NT2/D1 (cell line): ENCODE measurements around the gene ARHGAP22.

ENCODE experiments used
- DNase-seq: peaks from one replicate; pipeline ENCODE4 v3.0.0-alpha.2; 2011; ENCODE audit warnings: low read depth, low spot score
- H3K27me3 ChIP-seq: 2 replicates; pipeline ENCODE4 v1.6.0; 2011; ENCODE audit warnings: mild to moderate bottlenecking; ENCODE audit not compliant: insufficient read length, insufficient read depth
- H3K36me3 ChIP-seq: 2 replicates; pipeline ENCODE4 v1.6.1; 2011; ENCODE audit warnings: mild to moderate bottlenecking, low read length, mixed read lengths; ENCODE audit not compliant: insufficient read depth, insufficient read length
- H3K4me1 ChIP-seq: 2 replicates; pipeline ENCODE4 v1.5.1; 2011; ENCODE audit not compliant: insufficient read depth, insufficient read length
- H3K4me3 ChIP-seq: 2 replicates; pipeline ENCODE4 v1.5.1; 2011; ENCODE audit warnings: low read depth; ENCODE audit not compliant: insufficient read length
- H3K9ac ChIP-seq: 2 replicates; pipeline ENCODE4 v1.6.0; 2011; ENCODE audit warnings: low read depth; ENCODE audit not compliant: insufficient read length
- H3K9me3 ChIP-seq: 2 replicates; pipeline ENCODE4 v1.5.1; 2011; ENCODE audit warnings: mild to moderate bottlenecking, low read length; ENCODE audit not compliant: insufficient read depth
- SUZ12 ChIP-seq: IDR thresholded peaks from 2 replicates; pipeline ENCODE4 v1.6.1; 2011; ENCODE audit not compliant: insufficient read length, insufficient read depth; ENCODE audit errors: extremely low read depth
- YY1 ChIP-seq: IDR thresholded peaks from 2 replicates; pipeline ENCODE4 v1.6.1; 2011; ENCODE audit not compliant: insufficient read length, insufficient read depth
- ZNF274 ChIP-seq: IDR thresholded peaks from 2 replicates; pipeline ENCODE4 v1.6.1; 2011; ENCODE audit warnings: mild to moderate bottlenecking, low read depth, low read length

Gene ARHGAP22

GRCh38 chr10:48478980-48479811, 125.7 kb downstream of the ARHGAP22 start:
- no peak overlapping the region for H3K4me3 ChIP-seq
- H3K36me3 ChIP-seq = no peaks in the 10 kb centered on the region
- no peak for TF ChIP-seq YY1
- TF ChIP-seq SUZ12 = no peak
- DNase-seq = no peak
- H3K9me3 ChIP-seq = no peaks in the 10 kb centered on the region
- no peaks in the 10 kb centered on the region for H3K27me3 ChIP-seq
- peaks cover 2% of the 10 kb centered on the region for H3K4me1 ChIP-seq
- no peak overlapping the region for H3K9ac ChIP-seq

GRCh38 chr10:48478469-48478868, 126.4 kb downstream of the ARHGAP22 start:
- H3K9ac ChIP-seq = no peak overlapping the region
- no peak for DNase-seq
- no peak for TF ChIP-seq SUZ12
- TF ChIP-seq ZNF274 = no peak
- no peak for TF ChIP-seq YY1
- H3K9me3 ChIP-seq = no peaks in the 10 kb centered on the region
- H3K27me3 ChIP-seq = no peaks in the 10 kb centered on the region
- peaks cover 2% of the 10 kb centered on the region for H3K4me1 ChIP-seq
- H3K4me3 ChIP-seq = no peak overlapping the region
- H3K36me3 ChIP-seq = no peaks in the 10 kb centered on the region

DNA sequence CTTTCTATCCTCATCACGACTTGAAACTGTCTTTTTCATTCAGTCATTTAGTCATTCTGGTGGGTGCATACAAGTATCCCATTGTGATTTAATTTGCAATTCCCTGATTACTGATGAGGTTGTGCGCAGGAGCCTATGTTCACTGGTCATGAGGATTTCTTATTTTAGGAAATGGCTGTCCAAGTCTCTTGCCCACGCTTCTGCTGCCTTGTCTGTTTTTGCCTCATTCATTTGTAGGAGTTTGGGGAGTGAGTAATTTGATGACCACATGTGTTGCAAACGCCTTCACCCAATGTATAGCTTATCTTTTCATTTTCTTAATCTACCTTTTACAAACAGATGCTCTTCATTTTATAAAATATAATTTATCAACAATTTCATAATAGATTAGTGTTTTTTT, 127.3 kb downstream of the ARHGAP22 start:
- Histone ChIP-seq H3K9ac (no peak overlapping the region), H3K9me3 (no peaks in the 10 kb centered on the region), H3K27me3 (no peaks in the 10 kb centered on the region), H3K4me3 (no peak overlapping the region), H3K36me3 (no peaks in the 10 kb centered on the region), H3K4me1 (peaks cover 2% of the 10 kb centered on the region)
- no peak for DNase-seq
- TF ChIP-seq YY1 (no peak), ZNF274 (no peak), SUZ12 (no peak)

DNA sequence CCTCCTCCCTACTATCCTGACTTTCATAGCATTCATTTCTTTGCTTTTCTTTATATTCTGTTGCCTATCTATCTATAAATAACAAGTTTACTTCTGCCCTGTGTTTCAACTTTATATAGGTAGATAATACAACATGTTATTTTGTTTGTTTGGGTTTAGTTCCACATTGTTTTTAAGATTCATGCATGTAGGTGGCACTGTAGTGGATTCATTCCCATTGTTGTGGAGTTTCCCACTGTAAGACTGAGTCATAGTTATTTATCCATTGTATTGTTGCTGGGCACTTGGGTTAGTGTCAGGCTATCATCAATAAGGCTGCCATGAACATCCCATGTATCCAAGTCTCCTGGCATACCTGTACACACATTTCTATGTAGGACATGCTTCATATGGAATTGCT, 127.7 kb downstream of the ARHGAP22 start:
- no peak overlapping the region for H3K4me3 ChIP-seq
- H3K36me3 ChIP-seq = no peaks in the 10 kb centered on the region
- H3K9me3 ChIP-seq = no peaks in the 10 kb centered on the region
- DNase-seq = no peak
- TF ChIP-seq YY1 = no peak
- TF ChIP-seq SUZ12 = no peak
- TF ChIP-seq ZNF274 = no peak
- peaks cover 2% of the 10 kb centered on the region for H3K4me1 ChIP-seq
- H3K27me3 ChIP-seq = no peaks in the 10 kb centered on the region
- no peak overlapping the region for H3K9ac ChIP-seq

GRCh38 chr10:48476279-48476982, 128.4 kb downstream of the ARHGAP22 start:
- Histone ChIP-seq H3K9me3 (no peaks in the 10 kb centered on the region), H3K4me1 (peaks cover 2% of the 10 kb centered on the region), H3K4me3 (no peak overlapping the region), H3K27me3 (no peaks in the 10 kb centered on the region), H3K36me3 (no peaks in the 10 kb centered on the region), H3K9ac (no peak overlapping the region)
- TF ChIP-seq ZNF274 (no peak), SUZ12 (no peak), YY1 (no peak)
- DNase-seq = no peak

DNA sequence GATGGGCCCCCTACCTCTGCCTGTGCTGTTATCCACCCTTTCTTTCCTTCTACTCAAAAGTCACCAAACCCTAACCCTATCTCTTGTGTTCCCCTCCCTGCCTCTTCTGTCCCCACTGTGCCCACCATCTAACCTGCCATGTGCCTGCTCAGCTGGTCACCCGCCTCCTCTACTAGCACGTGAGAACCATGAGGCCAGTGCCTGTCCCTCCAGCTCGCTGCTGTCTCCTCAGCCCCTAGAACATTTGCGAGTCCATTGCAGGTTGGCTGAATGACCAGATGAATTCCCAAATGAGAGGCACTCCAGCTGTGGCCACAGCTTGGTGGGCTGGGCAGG, 129.0 kb downstream of the ARHGAP22 start:
- Histone ChIP-seq H3K27me3 (no peaks in the 10 kb centered on the region), H3K36me3 (no peaks in the 10 kb centered on the region), H3K9me3 (no peaks in the 10 kb centered on the region), H3K9ac (no peak overlapping the region), H3K4me3 (no peak overlapping the region), H3K4me1 (peaks cover 2% of the 10 kb centered on the region)
- TF ChIP-seq YY1 (no peak), SUZ12 (no peak), ZNF274 (no peak)
- DNase-seq = no peak

- Histone ChIP-seq H3K4me1 (peaks cover 4% of the 10 kb centered on the region), H3K27me3 (no peaks in the 10 kb centered on the region), H3K4me3 (no peak overlapping the region), H3K9ac (no peak overlapping the region), H3K36me3 (no peaks in the 10 kb centered on the region), H3K9me3 (no peaks in the 10 kb centered on the region)
- TF ChIP-seq YY1 (no peak), ZNF274 (no peak), SUZ12 (no peak)
- no peak for DNase-seq
Measured at GRCh38 chr10:48474765-48475365, 130.0 kb downstream of the ARHGAP22 start.
